Nephron (organoid): Measurements from ENCODE around the gene ADAMTSL1.

ENCODE experiments used
- H3K27ac Mint-ChIP-seq, 3 experiments: 2 replicates each; pipeline ENCODE4 v1.8.0; 2020; ENCODE audit warnings: mixed read lengths in 3 of 3, mild to moderate bottlenecking in 2 of 3, moderate library complexity in 1 of 3
- H3K27me3 Mint-ChIP-seq: 2 replicates; pipeline ENCODE4 v1.8.0; 2021; ENCODE audit warnings: low read depth, mild to moderate bottlenecking, moderate library complexity, mixed read lengths
- H3K36me3 Mint-ChIP-seq: 2 replicates; pipeline ENCODE4 v1.8.0; 2020; ENCODE audit warnings: low read depth, mixed read lengths
- H3K4me1 Mint-ChIP-seq: 2 replicates; pipeline ENCODE4 v1.8.0; 2020; ENCODE audit warnings: mixed read lengths
- H3K4me3 Mint-ChIP-seq, 3 experiments: 2 replicates each; pipeline ENCODE4 v1.8.0; 2020; ENCODE audit warnings: mild to moderate bottlenecking in 3 of 3, mixed read lengths in 3 of 3, moderate library complexity in 2 of 3
- H3K9me3 Mint-ChIP-seq: 2 replicates; pipeline ENCODE4 v1.8.0; 2020; ENCODE audit warnings: mixed read lengths
- TF ChIP-seq, protein P1 (sequence below), 3 experiments: fragments of 200-600 bp; sonication (generic); IDR thresholded peaks; one replicate each; pipeline ENCODE4 v1.5.0; 2021; ENCODE audit warnings: antibody characterized with exemption in 3 of 3; ENCODE audit not compliant: unreplicated experiment in 3 of 3

Gene ADAMTSL1

DNA sequence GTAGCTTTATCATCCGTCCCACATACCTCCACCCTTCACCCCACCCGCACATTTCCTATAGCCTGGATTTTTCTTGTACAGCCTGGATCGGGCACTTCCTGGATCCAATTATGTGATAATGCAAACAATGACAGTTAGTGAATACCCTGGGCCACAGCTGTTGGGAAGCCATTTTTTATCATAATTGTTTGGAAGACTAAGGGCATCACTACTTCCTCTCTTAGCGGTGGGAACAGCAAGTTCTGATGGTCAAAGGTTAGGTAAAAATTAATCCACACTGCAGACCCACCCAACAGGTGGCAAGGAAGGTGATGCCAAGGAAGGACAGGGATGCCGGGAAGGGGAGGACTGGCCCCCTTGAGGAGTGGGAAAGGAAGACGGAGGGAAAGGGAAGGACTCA, 375.3 kb downstream of the ADAMTSL1 start:
- Mint-ChIP-seq H3K9me3 (peaks cover 4% of the 10 kb centered on the region), H3K27me3 (peaks cover under 1% of the 10 kb centered on the region), H3K4me1 (peaks cover 19% of the 10 kb centered on the region), H3K4me3 (no peak overlapping the region), H3K27ac (peak overlapping the region; percentile 38 to 65 (median 64)), H3K36me3 (peaks cover 5% of the 10 kb centered on the region)
- TF ChIP-seq, protein P1, sequence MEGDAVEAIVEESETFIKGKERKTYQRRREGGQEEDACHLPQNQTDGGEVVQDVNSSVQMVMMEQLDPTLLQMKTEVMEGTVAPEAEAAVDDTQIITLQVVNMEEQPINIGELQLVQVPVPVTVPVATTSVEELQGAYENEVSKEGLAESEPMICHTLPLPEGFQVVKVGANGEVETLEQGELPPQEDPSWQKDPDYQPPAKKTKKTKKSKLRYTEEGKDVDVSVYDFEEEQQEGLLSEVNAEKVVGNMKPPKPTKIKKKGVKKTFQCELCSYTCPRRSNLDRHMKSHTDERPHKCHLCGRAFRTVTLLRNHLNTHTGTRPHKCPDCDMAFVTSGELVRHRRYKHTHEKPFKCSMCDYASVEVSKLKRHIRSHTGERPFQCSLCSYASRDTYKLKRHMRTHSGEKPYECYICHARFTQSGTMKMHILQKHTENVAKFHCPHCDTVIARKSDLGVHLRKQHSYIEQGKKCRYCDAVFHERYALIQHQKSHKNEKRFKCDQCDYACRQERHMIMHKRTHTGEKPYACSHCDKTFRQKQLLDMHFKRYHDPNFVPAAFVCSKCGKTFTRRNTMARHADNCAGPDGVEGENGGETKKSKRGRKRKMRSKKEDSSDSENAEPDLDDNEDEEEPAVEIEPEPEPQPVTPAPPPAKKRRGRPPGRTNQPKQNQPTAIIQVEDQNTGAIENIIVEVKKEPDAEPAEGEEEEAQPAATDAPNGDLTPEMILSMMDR (IDR thresholded peaks at IDR 0.05; ENCODE audit: unreplicated experiment in 3 of 3) = no peak

DNA sequence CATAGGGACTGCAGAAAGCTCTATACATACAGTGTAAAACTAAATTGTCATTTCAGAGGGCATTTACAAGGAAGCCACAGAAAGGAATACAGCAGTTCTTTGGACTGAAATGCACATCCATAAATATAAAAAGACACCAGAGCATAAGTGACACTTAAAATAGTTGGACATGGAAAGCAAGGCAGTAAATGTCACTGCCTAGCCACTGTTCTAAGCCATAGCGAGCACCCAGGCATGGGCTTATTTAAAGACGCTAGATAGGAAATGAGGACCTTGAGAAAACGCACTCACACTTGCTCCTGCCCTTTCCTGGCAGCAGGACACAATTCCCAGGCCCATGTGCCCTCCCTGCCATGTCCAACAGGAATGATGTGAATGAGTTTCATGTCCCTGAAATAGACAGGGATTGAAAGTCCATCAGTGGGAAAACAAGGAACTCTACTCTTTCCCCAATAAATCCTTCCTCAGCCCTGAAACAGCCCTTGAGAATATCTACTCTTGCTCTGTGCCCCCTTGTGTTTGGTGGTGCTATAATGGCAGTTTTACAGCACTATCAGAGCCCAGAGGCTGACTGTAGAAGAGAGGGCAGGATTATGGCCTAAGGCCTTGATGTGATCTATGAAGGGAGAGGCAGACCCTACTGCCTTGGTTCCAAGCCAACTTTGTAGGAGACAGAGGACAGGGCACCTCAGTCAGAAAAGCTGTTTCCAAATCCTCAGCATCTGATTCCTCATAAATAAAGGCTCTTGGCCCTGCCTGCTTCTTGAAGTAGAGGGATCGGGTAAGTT, 376.1 kb downstream of the ADAMTSL1 start:
- H3K4me3 Mint-ChIP-seq = no peak overlapping the region
- peaks cover 4% of the 10 kb centered on the region for H3K27me3 Mint-ChIP-seq
- H3K36me3 Mint-ChIP-seq = peaks cover 2% of the 10 kb centered on the region
- peak overlapping the region; percentile 20 to 65 (median 64) for H3K27ac Mint-ChIP-seq
- H3K9me3 Mint-ChIP-seq = peaks cover 2% of the 10 kb centered on the region
- TF ChIP-seq, protein P1 (IDR thresholded peaks at IDR 0.05; ENCODE audit: unreplicated experiment in 3 of 3) = no peak
- H3K4me1 Mint-ChIP-seq = peaks cover 19% of the 10 kb centered on the region

DNA sequence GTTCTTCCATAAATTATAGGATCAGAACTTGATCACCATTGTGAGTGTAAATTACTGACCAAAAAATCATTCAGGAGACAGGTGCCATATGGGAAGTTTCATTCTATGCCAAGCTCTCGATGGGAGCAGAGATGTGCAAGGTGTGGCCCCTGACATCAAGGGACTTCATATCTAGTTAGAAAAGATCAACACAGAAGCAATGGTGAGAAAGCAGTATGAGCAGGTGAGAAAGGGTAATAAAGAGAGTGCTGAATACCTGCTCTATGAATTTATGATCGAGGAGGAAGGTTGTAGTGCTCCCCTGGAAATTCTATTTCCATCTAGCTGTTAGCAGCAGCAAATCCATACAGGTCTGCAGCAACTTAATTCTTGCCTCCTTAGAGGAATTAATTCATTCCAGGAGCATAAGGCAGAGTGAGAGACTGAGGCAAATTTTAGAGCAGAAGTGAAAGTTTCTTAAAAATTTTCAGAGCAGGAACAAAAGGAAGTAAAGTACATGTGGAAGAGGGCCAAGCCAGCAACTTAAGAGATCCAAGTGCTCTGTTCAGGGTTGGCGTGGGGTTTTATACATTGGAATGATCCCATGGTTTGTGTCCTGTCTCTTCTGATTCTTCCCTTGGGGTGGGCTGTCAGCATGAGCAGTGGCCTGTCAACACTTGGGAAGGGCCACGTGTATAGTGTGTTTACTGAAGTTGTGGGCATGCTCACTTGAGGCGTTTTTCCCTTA, 377.3 kb downstream of the ADAMTSL1 start:
- Mint-ChIP-seq H3K9me3 (no peaks in the 10 kb centered on the region), H3K4me1 (peaks cover 24% of the 10 kb centered on the region), H3K27ac (peak overlapping the region in 2 of 3 experiments; percentile 24 to 64), H3K36me3 (peaks cover 3% of the 10 kb centered on the region), H3K4me3 (no peak overlapping the region), H3K27me3 (peaks cover 4% of the 10 kb centered on the region)
- TF ChIP-seq, protein P1 (IDR thresholded peaks at IDR 0.05; ENCODE audit: unreplicated experiment in 3 of 3) = no peak

- H3K4me1 Mint-ChIP-seq = peaks cover 17% of the 10 kb centered on the region
- TF ChIP-seq, protein P1 (IDR thresholded peaks at IDR 0.05; ENCODE audit: unreplicated experiment in 3 of 3) = no peak
- peaks cover 12% of the 10 kb centered on the region for H3K36me3 Mint-ChIP-seq
These were observed 381.7 kb downstream of the ADAMTSL1 start for GRCh38 chr9:18855656-18856055.

GRCh38 chr9:18857334-18857733, 383.4 kb downstream of the ADAMTSL1 start:
- Mint-ChIP-seq H3K27ac (no peak overlapping the region), H3K4me1 (peaks cover 29% of the 10 kb centered on the region), H3K9me3 (no peaks in the 10 kb centered on the region), H3K4me3 (no peak overlapping the region), H3K27me3 (peaks cover 4% of the 10 kb centered on the region), H3K36me3 (peaks cover 12% of the 10 kb centered on the region)
- TF ChIP-seq, protein P1 (IDR thresholded peaks at IDR 0.05; ENCODE audit: unreplicated experiment in 3 of 3) = no peak

More at GRCh38 chr9:18855656-18856055, 381.7 kb downstream of the ADAMTSL1 start:
- peak overlapping the region in 1 of 3 experiments; percentile 57 for H3K27ac Mint-ChIP-seq
- no peaks in the 10 kb centered on the region for H3K9me3 Mint-ChIP-seq
- peaks cover 4% of the 10 kb centered on the region for H3K27me3 Mint-ChIP-seq
- H3K4me3 Mint-ChIP-seq = no peak overlapping the region
